HG03571 (cell line): Measurements from ENCODE around the gene TARM1.

Experiments used
- ATAC-seq: cut with Tn5 transposase; IDR thresholded peaks from one replicate; pipeline ENCODE4 v1.9.1; 2021; ENCODE audit not compliant: unreplicated experiment

TARM1 gene

DNA sequence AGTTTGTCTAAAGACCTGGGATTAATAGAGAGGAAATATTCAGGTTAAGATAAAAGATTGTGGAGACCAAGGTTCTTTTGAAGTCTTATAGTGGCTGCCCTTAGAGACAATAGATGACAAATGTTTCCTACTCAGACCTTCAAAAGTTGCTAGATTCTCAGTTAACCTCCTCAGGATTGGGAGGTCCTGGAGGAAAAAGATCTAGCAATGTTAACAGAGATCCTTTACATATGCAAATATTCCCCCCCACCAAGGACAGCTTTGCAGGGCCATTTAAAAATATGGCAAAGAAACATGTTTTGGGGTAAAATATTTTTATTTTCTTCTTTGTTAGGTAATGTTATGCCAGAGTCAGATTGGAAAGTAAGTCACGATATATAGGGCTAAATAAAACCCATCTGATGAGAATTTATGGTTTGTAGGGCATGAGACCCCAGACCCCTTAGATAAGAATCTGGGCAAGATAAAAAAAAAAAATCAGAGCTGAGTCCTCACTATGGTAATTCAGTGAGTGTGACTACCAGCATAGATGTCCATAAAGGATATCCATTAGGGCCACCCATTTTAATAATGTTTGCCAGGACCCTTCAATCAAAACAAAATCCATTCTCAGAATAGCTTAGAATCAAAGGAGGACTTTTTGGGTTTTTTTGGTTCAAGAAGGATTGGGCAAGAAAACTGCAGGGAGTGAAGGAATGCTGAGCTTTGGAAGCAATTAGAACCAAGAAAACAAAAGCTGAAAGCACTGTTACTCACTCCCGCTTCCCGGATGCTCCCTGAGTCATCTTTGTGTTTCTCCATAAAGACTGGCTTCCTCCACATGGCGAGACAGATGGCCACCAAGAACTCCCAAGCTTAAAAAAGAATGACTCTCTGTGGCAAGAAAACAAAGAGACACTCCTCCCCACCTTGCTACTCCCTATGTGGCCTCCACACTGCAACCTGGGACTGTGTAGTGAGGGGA is 45.7 kb downstream of the TARM1 start:
- ATAC-seq, result no peak

- ATAC-seq, result no peak
Measured at GRCh38 chr19:54030895-54031586, 50.1 kb downstream of the TARM1 start.

DNA sequence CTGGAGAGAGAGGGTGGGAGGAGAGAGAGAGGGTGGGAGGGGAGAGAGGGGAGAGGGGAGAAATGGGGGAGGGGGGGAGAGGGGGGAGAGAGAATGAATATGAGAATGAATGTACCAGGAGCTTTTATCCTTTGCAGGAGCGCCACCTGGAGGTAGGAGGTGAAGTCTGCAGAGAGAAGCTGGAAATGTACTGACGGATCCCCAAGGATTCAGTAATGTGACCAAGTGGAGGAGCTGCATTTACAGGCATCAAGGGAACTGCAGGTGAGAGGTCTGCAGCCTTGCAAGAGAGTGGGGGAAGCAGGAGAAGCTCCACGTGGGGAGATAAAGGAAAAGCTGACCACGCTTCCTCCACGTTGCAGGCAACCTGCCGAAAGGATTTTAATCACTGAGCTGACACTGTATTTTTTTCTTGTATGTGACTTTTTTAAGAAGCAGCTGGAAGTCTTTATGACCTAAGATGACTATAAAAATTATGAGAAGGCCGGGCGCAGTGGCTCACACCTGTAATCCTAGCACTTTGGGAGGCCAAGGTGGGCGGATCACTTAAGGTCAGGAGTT is 51.2 kb downstream of the TARM1 start:
- ATAC-seq, result no peak

GRCh38 chr19:54029301-54029700 is 51.9 kb downstream of the TARM1 start:
- no peak for ATAC-seq

DNA sequence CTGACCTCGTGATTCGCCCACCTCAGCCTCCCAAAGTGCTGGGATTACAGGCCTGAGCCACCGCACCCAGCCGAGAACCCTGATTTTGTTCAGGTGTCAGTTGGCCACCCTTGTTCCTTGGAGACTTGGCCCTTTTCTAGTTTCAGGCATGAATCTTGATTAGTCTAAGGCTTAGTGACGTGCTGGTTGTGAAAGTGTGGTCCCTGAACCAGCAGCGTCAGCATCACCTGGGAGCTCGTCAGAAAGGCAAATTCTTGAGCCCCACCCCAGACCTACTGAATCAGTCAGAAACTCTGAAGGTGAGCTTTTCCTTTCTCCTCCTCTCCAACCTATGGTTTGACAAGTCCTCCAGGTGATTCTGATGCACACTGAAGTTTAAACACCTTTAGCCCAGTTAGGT is 54.5 kb downstream of the TARM1 start:
- no peak for ATAC-seq

GRCh38 chr19:54024660-54025059 is 56.5 kb downstream of the TARM1 start:
- ATAC-seq, result no peak

- no peak for ATAC-seq
Measured at GRCh38 chr19:54023191-54023590, 58.0 kb downstream of the TARM1 start.

GRCh38 chr19:54021932-54022331 is 59.2 kb downstream of the TARM1 start:
- no peak for ATAC-seq

DNA sequence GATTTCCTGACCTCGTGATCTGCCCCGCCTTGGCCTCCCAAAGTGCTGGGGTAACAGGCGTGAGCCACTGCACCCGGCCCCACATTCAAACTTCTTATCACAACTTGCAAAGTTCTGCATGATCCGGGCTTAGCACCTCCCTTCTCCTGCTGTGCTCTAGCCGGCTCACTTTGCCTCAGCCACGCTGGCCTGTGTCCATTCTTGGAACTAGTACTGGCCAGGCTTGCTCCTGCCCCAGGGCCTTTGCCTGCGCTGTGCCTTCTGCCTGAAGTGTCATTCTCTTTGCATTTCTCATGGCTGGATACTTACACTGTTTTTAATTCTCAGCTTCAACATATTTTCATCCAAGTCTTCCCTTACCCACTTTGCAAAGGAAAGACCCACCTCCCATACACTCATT is 59.8 kb downstream of the TARM1 start:
- no peak for ATAC-seq
